Lung (tissue), 12 donors: ENCODE results near the gene PRDX1. TPM values are rescaled to one million over a fixed set of nuclear protein-coding genes. Genes with fewer than 3 reads are reported as not detected.
A peak's percentile ranks its signal among the peaks of the same experiment; 100 is the strongest.
"Not testable (repeated sequence)": the region's sequence is repeated elsewhere in the genome, so short reads cannot be mapped to it uniquely, and the experiment has no call there.

Experiments
- ATAC-seq: fragments of 200-7000 bp; cut with Tn5 transposase; one replicate; pipeline ENCODE4 v1.9.1; 2020; ENCODE audit warnings: moderate number of reproducible peaks; ENCODE audit not compliant: insufficient read depth, low FRiP score
- DNase-seq, 3 donors: peaks; one replicate each; pipeline ENCODE4 v3.0.0-alpha.2; 2013 to 2017
- H3K27ac ChIP-seq, 2 donors: one replicate each; pipeline ENCODE4 v1.5.1; 2013; ENCODE audit warnings: mild to moderate bottlenecking in 2 of 2, moderate library complexity in 2 of 2, control low read depth in 1 of 2, inconsistent platforms in 1 of 2, low read depth in 1 of 2, low read length in 1 of 2
- H3K27me3 ChIP-seq, 3 donors: one replicate each; pipeline ENCODE4 v1.5.1; 2013; ENCODE audit warnings: low read length in 2 of 3; ENCODE audit not compliant: control insufficient read depth in 3 of 3, insufficient read depth in 3 of 3
- H3K36me3 ChIP-seq, 4 donors: one replicate each; pipeline ENCODE4 v1.5.1; 2013; ENCODE audit warnings: low read length in 4 of 4, mild to moderate bottlenecking in 1 of 4, moderate library complexity in 1 of 4; ENCODE audit not compliant: control insufficient read depth in 4 of 4, insufficient read depth in 4 of 4
- H3K4me1 ChIP-seq, 5 donors: one replicate each; pipeline ENCODE4 v1.5.1; 2013; ENCODE audit warnings: low read length in 5 of 5, mild to moderate bottlenecking in 2 of 5, moderate library complexity in 1 of 5; ENCODE audit not compliant: control insufficient read depth in 5 of 5, insufficient read depth in 5 of 5
- H3K4me3 ChIP-seq: one replicate; pipeline ENCODE4 v1.5.1; 2013; ENCODE audit warnings: mild to moderate bottlenecking, control low read depth, moderate library complexity
- H3K9ac ChIP-seq, 2 donors: one replicate each; pipeline ENCODE4 v1.5.1; 2013; ENCODE audit warnings: low read length in 2 of 2, control low read depth in 1 of 2; ENCODE audit not compliant: insufficient read depth in 1 of 2
- H3K9me3 ChIP-seq, 4 donors: one replicate each; pipeline ENCODE4 v1.5.1; 2013; ENCODE audit warnings: low read length in 3 of 4, mild to moderate bottlenecking in 1 of 4, moderate library complexity in 1 of 4; ENCODE audit not compliant: control insufficient read depth in 4 of 4, insufficient read depth in 3 of 4
- WGBS, 2 donors: extraction: QIAGEN DNeasy Blood & Tissue Kit; methylation state at CpG; one replicate each; pipeline ENCODE4 v1.1.7; 2013; 5-methylcytosine and 5-hydroxymethylcytosine counted together
- polyA plus RNA-seq, 2 donors: library from polyadenylated mRNA; stranded (reverse); fragments of 200-250 nt; gene quantifications; one replicate each; pipeline ENCODE4 v1.2.1, GENCODE V29; 2013
- total RNA-seq, 2 donors: library from RNA; depleted of rRNA in 1 of 2; stranded (reverse); fragments of >200 nt in 1 of 2; gene quantifications; one replicate each; pipeline ENCODE4 v1.2.1, GENCODE V29; 2014 to 2021
- TF ChIP-seq, protein P1 (sequence below): IDR thresholded peaks from 2 replicates; pipeline ENCODE4 v1.5.1; 2012; ENCODE audit warnings: mild to moderate bottlenecking; ENCODE audit errors: control extremely low read depth, extremely low read depth
- donor health status: control.
- donor health status: control.
- donor health status: Bipolar disorder and iron deficiency.
- donor health status: healthy.
- donor health status: DM: yes; HTN: yes; CAD: no.

The PRDX1 gene
- total and polyA plus RNA-seq, 4 donors: 208 to 926 (median 546) TPM

GRCh38 chr1:45478121-45478814 is 43.4 kb downstream of the PRDX1 start:
- no peaks in the 10 kb centered on the region for H3K36me3 ChIP-seq
- no peaks in the 10 kb centered on the region for H3K9me3 ChIP-seq
- no peak overlapping the region for H3K4me3 ChIP-seq
- H3K27me3 ChIP-seq: no peaks in the 10 kb centered on the region
- no peaks in the 10 kb centered on the region for H3K4me1 ChIP-seq
- H3K27ac ChIP-seq: no peak overlapping the region
- 59 to 79% methylated on average over 4 of the region's 4 CpGs for WGBS, 2 donors
- DNase-seq: peak in 2 of 3 donors; percentile 53 to 62
- no peak overlapping the region for H3K9ac ChIP-seq
- ATAC-seq: no peak
- TF ChIP-seq, protein P1, sequence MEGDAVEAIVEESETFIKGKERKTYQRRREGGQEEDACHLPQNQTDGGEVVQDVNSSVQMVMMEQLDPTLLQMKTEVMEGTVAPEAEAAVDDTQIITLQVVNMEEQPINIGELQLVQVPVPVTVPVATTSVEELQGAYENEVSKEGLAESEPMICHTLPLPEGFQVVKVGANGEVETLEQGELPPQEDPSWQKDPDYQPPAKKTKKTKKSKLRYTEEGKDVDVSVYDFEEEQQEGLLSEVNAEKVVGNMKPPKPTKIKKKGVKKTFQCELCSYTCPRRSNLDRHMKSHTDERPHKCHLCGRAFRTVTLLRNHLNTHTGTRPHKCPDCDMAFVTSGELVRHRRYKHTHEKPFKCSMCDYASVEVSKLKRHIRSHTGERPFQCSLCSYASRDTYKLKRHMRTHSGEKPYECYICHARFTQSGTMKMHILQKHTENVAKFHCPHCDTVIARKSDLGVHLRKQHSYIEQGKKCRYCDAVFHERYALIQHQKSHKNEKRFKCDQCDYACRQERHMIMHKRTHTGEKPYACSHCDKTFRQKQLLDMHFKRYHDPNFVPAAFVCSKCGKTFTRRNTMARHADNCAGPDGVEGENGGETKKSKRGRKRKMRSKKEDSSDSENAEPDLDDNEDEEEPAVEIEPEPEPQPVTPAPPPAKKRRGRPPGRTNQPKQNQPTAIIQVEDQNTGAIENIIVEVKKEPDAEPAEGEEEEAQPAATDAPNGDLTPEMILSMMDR: no peak

DNA sequence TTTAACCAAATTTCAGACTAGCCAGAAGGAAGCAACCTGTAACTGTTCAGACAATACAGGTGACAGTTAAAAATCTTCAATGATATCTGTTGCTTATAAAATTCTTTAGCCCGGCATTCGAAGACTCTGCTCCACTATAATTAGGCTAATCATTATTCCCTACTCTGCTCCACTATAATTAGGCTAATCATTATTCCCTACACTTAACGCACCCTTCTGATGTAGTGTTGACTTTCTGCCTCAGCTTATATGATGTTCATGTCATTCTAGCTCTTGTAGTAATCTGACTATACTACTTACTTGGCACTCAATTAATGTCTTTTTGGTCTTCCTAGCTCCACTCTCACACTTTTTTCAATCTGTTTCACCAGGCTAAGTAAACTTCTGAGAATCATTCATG is 44.0 kb downstream of the PRDX1 start:
- no peak for DNase-seq
- TF ChIP-seq, protein P1: no peak
- 91 to 94% methylated on average over 3 of the region's 3 CpGs for WGBS, 2 donors
- H3K27me3 ChIP-seq: no peaks in the 10 kb centered on the region
- no peaks in the 10 kb centered on the region for H3K36me3 ChIP-seq
- no peak for ATAC-seq
- H3K27ac ChIP-seq: no peak overlapping the region
- no peaks in the 10 kb centered on the region for H3K4me1 ChIP-seq
- H3K4me3 ChIP-seq: no peak overlapping the region
- H3K9ac ChIP-seq: no peak overlapping the region
- H3K9me3 ChIP-seq: no peaks in the 10 kb centered on the region

DNA sequence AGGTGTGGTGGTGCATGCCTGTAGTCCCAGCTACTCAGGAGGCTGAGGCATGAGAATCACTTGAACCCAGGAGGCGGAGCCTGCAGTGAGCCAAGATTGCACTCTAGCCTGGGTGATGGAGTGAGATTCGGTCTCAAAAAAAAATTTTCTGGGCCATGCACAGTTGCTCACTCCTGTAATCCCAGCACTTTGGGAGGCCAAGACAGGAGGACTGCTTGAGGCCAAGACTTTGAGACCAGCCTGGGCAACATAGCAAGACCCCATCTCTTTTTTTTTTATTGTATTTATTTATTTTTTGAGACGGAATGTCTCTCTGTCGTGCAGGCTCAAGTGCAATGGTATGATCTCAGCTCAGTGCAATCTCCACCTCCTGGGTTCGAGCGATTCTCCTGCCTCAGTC is 47.5 kb downstream of the PRDX1 start:
- H3K9ac ChIP-seq, H3K4me1 ChIP-seq, H3K9me3 ChIP-seq, H3K4me3 ChIP-seq, H3K36me3 ChIP-seq, DNase-seq, ATAC-seq, H3K27ac ChIP-seq, H3K27me3 ChIP-seq: not testable (repeated sequence)
- WGBS, 2 donors: 97 to 98% methylated on average over 6 of the region's 6 CpGs

GRCh38 chr1:45473302-45473701 is 48.4 kb downstream of the PRDX1 start:
- Histone ChIP-seq H3K27me3 (no peaks in the 10 kb centered on the region), H3K9ac (no peak overlapping the region), H3K4me3 (no peak overlapping the region), H3K27ac (no peak overlapping the region), H3K4me1 (no peaks in the 10 kb centered on the region), H3K36me3 (no peaks in the 10 kb centered on the region), H3K9me3 (no peaks in the 10 kb centered on the region)
- TF ChIP-seq, protein P1: no peak
- WGBS, 2 donors: 91 to 97% methylated on average over 2 of the region's 2 CpGs
- no peak for DNase-seq
- ATAC-seq: no peak
